HG03039 (cell line): Measurements from ENCODE around the gene RAET1G.
"Not testable (repeated sequence)": the region's sequence is repeated elsewhere in the genome, so short reads cannot be mapped to it uniquely, and the experiment has no call there.

ENCODE experiments used
- ATAC-seq: cut with Tn5 transposase; IDR thresholded peaks from one replicate; pipeline ENCODE4 v1.9.1; 2021; ENCODE audit warnings: mild to moderate bottlenecking, moderate library complexity; ENCODE audit not compliant: unreplicated experiment

RAET1G gene, protein sequence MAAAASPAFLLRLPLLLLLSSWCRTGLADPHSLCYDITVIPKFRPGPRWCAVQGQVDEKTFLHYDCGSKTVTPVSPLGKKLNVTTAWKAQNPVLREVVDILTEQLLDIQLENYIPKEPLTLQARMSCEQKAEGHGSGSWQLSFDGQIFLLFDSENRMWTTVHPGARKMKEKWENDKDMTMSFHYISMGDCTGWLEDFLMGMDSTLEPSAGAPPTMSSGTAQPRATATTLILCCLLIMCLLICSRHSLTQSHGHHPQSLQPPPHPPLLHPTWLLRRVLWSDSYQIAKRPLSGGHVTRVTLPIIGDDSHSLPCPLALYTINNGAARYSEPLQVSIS

DNA sequence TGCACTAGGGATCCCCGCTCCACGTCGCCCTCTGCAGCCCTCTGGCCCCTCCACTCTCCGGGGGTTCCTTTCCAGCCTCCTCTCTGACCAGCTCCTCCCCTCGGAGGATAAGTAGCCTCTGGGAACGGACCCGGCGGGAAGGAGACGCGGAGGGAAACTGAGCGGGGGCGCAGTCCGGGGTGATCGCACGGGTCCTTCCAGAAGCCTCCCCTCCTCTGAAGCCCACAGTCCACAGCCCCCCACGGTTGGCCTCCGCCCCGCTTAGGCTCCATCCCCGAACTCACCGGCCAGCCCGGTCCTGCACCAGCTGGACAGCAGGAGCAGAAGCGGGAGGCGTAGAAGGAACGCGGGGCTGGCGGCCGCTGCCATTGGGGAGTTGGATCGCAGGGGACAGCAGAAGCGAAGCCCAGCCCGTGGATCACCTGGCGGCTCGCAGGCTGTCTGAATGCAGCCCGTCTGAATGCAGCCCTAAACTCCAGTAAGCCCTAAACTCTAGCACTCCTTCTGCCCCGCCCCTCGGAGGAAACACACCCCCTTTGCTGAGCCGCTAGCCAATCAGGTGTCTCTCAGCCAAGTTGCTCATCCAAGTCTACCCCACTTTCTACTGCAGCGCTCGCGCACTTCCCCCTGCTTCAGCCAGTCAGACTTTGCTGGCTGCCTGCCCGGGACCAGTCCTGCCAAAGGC is at the start of gene RAET1G:
Gene RAET1G (minus strand): TSS at position 480 of the 685 bp plus-strand sequence. CDS start 111 bp downstream, at position 369.
- ATAC-seq, result no peak

DNA sequence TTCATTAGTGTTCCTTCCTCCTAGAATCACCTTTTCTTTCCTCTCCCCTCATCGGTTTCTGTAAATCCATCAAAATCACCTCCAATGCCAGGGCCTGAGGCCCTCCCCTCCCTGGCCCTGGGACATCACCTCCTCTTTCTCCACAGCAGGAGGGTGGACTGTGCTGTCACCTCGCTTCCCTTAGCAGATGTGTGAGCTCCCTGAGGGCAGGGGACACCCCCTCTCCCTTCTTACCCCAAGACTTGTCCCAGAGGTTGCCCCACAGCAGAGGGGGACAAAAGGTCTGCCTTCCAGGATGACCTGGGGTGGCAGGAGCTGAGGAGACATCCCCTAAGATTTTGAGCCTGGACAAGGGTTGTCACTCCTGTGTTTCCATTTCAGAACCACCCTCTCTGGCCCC is 46.7 kb upstream of the RAET1G start:
- ATAC-seq, result no peak

DNA sequence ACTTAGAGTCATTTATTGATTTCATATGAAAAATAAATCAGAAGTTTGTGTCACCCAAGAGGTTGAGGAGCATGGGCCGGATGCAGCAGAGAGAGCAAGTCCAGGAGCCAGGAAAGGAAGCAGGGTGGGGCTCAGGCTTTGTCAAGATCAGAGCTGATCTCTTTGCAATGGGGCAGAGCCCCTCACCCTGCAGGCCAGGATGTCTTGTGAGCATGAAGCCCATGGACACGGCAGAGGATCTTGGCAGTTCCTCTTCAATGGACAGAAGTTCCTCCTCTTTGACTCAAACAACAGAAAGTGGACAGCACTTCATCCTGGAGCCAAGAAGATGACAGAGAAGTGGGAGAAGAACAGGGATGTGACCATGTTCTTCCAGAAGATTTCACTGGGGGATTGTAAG is 46.0 kb upstream of the RAET1G start:
- not testable (repeated sequence) for ATAC-seq

DNA sequence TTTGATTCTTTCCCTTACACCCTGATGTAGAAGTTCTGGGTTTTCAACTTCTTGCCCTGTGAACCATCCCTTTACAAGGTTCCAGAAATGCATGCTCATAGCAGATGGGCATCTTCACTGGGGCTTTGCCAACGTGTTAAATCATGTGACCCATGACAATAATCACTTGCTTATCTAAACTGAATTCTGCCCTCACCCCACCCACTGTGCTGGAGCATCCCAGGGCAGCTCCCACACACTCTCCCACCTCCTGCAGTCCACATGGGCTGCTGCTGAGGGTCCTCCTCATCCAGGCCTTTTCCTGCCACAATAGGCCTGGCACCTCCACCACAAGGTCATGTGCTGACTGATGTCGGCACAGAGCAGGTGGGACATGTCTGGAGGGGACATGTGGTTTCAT is 45.1 kb upstream of the RAET1G start:
- ATAC-seq, result not testable (repeated sequence)

DNA sequence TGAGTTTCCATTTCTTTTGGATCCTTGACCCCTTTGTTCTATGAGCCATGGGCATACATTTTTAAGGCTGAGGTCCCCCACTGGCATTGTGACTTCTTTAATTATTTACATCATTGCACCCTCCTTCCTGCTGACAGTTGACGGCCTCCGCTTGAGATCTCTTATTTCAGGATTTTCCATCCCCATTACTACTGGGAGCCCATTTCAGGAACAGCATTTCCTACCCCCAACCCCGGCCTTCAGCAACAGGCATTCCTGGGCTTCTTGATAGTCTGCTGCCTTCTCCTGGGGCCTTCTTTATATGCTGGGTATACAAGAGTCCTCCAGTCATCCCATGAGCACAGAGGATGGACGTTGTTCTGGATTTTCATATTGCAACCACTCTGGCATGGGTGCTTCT is 44.7 kb upstream of the RAET1G start:
- no peak for ATAC-seq

DNA sequence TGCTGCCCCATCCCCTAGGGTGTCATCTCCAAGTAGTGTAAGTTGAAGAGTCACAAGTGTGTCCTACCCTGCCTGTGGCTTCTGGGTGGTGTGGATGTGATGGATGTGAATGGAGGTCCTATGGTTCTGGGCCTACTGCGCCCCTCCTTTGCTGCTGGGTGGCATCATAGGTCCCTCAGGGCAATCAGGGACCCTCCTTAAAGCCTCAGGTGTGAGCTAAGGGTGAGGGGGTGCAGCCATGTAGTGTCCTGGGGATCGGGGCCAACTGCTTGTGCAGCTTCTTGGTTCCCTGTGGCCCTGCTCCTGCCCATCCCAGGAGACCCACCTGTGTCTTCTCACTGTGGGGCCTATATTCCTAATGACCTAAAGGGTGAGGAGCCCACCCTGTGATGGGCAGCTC is 43.4 kb upstream of the RAET1G start:
- ATAC-seq, result not testable (repeated sequence)

DNA sequence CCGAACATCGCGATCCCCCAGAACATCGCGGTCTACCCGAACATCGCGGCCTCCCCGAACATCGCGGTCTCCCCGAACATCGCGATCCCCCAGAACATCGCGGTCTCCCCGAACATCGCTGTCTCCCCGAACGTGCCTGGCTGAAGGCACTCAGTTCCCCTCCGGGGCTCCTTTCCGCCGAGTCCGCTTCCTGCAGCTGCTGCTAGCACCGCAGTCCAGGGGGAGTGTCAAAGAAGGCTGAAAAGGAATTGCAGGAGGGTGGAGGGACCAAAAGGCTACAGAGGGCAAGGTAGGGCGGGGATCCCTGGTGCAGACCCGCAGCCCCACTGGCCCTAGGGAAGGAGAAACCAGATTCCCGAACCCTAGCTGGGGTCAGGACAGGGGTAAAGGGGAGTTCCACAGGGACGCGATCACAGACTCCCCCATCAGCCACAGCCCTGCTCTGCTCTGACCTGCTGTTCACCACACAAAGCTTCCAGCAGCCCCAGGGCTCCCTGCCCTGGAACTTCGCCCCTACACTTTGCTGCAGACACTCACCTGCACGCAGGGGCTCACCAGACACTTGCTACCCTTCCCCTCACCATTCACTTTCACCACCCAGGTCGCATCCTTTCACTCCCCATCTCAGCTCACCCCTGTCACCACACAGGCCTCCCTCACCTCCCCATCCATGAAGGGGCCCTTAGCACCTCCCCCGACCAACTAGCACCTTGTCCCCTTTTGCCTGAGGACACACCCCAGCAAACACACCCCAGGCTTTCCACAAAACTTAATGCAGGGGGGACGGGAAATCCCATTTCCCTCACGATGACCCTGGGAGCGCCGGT is 42.5 kb upstream of the RAET1G start:
- no peak for ATAC-seq

DNA sequence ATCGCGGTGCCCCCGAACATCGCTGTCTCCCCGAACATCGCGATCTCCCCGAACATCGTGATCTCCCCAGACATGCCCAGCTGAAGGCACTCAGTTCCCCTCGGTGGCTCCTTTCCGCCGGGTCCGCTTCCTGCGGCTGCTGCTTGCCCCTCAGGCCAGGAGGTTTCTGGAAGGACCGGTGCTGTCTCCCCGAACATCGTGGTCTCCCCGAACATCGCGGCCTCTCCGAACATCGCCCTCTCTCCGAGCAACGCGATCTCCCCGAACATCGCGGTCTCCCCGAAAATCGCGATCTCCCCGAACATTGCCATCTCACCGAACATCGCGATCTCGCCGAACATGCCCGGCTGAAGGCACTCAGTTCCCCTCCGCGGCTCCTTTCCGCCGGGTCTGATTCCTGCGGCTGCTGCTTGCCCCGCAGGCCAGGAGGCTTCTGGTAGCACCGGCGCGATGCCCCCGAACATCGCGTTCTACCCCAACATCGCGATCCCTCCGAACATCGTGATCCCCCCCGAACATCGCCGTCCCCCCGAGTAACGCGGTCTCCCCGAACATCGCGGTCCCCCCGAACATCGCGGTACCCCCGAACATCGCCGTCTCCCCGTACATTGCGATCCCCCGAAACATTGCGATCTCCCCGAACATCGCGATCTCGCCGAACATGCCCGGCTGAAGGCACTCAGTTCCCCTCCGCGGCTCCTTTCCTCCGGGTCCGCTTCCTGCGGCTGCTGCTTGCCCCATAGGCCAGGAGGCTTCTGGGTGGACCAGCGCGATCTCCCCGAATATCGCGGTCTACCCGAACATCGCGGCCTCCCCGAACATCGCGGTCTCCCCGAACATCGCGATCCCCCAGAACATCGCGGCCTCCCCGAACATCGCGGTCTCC is 41.6 kb upstream of the RAET1G start:
- ATAC-seq, result no peak

DNA sequence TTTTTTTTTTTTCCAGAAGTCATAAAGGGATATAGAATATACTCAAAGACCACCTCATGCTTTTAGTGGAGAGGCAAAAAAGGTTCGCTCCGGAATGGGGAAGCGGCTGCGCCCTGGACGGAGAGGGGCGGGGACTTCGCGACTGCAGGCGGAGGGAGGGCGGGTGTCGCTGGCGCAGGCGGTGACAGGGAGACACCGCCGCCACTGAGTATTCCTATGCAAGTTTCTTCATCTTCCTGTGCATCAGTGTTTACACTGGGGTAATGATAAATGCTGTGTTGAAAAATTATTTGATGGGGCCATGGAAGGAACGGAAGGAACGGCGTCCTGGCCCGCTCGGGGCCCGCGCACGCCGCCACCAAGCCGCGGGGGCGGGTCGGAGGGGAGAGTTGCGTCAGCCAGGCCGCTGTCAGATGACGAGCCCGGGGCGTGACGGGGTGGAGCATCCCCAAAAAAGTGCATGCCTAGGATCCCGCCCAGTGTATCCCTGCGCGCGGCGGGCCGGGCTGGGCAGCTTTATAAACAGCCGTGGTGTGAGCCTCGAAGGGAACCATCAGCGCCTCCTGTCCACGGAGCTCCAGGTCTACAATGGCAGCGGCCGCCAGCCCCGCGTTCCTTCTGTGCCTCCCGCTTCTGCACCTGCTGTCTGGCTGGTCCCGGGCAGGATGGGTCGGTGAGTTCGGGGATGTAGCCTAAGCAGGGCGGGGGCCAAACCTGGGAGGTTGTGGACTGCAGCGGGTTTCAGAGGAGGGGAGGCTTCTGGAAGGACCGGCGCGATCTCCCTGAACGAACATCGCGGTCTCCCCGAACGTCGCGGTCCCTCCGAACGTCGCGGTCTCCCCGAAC is 40.8 kb upstream of the RAET1G start, which contains the start of gene ULBP1:
Gene ULBP1 (plus strand): TSS at position 482 of the 846 bp plus-strand sequence. CDS start 107 bp downstream, at position 589.
- no peak for ATAC-seq

DNA sequence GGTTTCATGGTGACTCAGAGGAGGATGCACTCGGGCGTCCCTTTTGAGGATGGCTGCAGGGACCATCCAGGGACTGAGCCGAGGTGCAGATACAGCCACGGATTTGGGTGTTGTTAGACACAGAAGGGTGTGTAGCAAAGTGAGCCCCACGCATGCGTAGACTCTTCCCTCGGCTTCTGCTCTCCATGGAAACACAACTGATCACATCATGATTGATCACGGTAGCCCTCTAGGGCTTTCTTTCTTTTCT is 40.2 kb upstream of the RAET1G start:
- no peak for ATAC-seq

DNA sequence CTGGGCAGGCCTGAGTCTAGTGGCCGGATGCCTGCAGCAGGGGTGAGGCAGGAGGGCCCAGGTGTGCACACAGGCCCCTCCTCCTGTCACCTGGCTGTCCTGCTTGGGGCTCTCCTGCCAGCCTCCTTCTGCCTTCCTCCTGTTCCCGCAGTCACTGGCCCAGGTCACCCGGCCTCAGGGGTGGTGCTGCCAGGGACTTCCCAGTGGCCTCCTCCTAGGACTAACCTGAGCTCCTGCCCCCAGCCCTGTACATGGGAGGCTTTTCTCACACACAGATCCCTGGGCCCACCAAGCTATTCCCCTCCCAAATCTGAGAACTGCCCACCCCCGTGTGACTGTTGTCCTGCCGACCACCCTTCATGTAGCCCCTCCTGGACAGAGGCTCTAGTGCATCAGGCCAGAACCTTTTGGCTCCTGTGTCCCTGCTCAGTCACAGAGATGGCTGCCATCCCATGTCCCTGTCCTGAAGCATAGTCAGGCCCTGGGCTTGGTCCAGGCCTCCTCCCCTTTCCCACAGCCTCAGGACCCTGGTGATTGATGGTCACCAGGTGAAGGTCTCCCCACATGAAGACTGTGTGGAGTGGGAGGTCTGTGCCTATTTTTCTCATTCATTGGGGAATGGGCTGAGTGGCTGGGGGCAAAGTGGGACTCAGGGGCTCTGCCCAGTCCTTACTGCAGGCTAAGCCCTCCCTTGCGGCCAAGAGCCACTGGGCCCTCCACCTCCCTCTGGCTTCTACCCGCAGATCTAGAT is 39.7 kb upstream of the RAET1G start:
- ATAC-seq, result no peak

DNA sequence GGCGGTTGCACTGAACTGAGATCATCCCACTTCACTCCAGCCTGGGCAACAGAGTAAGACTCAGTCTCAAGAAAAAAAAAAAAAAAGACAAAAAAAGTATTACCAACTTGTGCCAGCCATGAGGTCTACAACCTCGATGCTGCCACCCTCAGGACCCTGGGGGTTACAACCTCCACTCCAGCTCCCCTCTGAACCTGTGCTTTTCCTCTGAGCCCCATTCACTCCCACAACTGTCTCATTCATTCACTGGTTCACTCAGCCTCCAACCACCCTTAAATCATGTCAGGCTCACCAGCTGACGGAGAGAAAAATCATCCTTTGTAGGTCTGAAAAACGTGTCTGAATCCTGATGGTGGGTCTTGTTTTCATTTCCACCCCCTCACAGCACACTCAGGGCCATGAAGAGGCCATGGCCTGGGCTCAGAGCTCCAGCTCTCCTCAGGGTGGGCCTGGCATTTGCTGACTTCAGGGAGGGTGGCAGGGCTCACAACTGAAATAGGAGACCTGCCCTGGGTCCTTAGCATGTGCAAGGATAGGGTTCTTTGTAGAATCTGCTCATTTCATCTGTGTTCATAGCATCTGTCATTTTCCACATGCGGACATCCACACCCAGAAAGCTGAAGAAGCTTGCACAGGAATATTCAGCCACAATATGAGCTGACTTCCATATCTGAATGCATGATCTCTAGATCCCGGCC is 39.0 kb upstream of the RAET1G start:
- no peak for ATAC-seq

DNA sequence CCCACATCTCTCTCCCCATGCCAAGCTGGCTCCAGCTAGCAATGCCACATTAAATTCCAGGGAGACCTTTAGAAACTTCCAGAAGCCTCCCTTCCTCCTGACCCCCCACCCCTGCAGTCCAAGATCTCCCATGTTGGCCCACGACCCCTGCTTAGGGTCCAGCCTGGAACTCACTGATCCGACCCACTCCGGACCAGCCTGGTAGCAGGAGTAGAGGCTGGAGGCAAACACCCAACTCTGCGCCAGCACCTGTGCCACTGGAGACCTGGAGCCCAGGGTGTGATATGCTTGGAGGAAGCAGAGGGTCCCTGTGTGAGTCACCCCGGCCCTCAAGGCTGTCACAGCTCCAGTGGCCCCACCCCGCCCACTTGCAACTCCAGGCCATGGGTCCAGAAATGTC is 37.6 kb upstream of the RAET1G start:
- no peak for ATAC-seq

DNA sequence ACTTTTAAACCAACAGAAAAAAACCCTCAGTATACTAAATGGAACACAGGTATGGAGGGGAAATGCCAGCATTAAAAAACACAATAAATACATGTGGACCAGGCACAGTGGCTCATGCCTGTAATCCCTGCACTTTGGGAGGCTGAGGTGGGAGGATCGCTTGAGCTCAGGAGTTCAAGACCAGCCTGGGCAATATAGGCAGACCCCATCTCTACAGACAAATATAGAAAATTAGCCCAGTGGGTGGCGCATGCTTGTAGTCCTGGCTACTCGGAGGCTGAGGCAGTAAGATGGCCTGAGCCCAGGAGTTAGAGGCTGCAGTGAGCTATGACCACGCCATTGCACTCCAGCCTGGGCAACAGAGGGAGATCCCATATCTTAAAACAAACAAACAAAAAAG is 36.9 kb upstream of the RAET1G start:
- ATAC-seq, result not testable (repeated sequence)

DNA sequence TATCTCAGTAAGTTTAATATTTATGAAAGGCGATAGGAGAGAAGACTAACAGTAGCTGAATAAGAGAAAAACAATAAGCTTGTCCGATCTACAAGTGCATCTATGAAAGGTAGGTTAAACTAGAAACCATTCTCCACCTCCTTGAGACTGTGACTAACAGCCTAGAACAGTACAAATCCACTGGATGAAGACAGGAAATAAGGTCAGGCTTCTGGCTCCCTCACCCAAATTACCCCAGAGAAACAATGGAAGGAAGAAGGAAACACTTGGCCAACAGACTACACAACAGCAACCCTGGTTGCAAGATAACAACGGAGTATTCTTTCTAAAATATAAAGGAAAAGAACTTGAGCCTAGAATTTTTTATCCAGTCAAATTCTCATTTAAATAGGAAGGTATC is 35.2 kb upstream of the RAET1G start:
- ATAC-seq, result not testable (repeated sequence)

DNA sequence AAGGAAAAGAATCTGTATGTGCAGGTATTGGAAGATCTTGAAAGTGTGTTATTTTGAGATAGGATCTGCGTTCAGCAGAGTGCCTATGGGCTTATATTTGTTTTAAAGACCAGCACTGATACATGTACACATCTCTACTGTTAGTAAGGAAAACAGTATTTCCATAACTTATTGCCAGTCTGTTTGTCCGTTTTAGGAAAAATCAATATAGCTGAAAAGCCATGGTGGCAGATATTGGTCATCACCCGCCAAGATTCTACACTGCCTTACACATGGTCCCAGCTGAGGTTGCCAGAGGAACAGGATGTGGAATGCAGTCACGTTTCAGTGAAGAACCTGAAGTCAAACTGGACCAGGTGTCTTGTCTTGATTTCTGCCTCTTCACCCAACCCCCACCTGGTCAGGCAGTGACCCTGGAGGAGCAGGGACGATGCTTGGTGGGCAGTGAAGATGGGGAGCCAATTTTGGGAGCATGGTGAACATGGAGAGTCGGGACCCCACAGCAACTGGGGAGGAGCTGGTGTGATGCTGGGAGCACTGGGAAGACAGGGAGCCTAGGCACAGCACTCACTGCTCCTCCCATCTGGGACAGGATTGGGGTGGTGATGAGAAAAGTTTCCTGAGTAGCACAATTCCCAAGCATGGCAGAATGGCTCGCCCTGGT is 32.9 kb upstream of the RAET1G start:
- not testable (repeated sequence) for ATAC-seq

DNA sequence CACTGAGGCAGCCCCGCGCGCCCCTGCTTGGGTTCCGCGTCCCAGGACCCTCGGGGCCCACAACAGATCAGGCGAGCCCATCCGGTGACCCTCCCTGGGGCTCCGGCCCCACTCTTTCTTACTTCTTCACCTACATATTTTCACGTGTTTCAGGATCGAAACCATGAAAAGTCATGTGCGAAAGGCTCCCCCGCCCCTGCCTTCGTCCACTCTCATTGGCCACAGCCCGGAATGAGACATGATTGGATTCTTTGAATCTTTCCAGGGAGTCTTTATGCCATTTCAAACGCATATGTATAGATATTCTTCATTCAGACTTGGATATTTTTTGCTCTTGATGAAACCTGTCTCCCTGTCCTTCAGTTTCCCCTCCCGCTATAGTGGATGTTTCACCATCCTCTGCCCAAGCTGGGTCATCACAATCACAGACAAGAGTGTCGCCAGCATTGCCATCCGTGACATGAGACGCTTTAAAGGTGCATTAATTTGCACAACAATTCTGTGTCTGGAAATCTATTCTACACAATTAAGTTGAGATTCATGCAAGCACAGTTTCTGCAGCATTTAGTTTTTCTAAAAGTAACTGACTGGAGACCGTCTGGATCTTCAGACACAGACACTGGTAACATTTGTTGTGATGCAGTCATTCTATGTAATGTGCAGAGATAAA is 32.2 kb upstream of the RAET1G start:
- not testable (repeated sequence) for ATAC-seq
